TTC549 (cell line): ENCODE measurements around the gene HES2.
"Not testable (repeated sequence)": the region's sequence is repeated elsewhere in the genome, so short reads cannot be mapped to it uniquely, and the experiment has no call there.

Experiments used
- FAIRE-seq: peaks from 2 replicates; lab custom pipeline; 2012; peaks lifted over from hg19 to GRCh38; lab: Jason Lieb, UNC

The HES2 gene, protein sequence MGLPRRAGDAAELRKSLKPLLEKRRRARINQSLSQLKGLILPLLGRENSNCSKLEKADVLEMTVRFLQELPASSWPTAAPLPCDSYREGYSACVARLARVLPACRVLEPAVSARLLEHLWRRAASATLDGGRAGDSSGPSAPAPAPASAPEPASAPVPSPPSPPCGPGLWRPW

DNA sequence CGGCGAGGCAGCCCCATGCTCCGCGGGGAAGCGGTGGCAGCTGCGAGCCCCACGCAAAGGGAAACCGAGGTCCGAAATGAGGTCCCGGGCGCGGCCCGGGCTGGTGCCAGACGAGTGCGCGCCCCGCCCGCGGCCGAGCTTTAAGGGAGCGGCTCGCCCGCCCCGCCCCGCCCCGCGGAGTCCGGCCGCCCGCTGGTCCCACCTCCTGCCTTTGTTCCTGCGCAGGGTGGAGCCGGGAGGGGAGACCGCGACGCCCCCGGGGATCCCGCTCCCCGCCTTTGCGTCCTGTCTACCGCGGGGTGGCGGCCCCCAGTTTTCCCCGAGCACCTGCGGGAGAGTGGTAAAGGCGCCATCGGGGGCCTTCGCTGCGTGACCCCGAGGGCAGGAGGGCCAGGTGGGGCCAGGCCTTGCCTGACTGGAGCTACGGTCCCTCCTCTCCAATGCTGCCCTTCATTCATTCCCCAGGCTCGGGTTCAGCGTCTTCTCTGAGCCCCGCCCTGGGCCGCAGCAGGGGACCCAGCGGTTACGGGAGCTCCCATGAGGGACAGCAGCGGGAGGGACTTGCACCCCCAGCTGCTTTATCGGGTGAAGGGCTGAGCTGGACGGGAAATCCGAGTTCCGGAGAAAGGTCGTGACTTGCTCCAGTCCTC, at the start of gene HES2:
Gene HES2 (minus strand): TSS at position 116 of the 650 bp plus-strand sequence. CDS start 99 bp downstream, at position 17.
- FAIRE-seq = no peak

DNA sequence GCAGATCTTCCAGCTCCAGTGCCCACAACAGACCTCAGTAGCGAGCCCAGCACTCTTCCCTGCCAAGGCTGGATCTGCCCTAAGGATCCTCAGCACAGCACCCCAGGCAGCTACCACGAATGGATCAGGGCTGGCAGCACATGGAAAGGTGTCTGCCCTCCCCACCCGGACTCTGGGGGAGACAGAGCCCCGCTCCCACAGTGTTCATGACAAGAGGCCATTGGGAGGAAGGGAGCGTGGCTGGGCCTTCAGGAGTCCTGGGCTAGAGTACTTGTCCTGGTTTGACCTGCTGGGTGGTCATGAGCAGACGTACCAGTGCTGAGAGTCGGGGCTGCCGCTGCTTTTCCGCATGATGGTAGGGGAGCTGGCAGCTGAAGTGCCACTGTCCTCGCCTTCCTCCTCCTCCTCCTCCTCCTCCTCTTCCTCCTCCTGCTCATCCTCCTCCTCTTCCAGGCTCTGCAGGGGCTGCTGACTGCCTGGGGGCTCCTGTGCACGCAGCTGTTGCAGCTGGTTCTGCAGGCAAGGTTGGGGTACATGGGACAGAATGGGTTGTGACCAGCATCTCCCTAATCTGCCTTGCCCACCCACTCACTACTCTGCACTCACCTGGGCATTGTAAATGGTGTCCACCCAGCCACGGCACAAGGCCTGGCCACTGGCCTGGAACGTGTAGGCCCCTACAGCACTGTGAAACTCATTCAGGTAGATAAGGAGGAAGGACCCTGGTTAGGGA, 49.2 kb upstream of the HES2 start:
- no peak for FAIRE-seq

DNA sequence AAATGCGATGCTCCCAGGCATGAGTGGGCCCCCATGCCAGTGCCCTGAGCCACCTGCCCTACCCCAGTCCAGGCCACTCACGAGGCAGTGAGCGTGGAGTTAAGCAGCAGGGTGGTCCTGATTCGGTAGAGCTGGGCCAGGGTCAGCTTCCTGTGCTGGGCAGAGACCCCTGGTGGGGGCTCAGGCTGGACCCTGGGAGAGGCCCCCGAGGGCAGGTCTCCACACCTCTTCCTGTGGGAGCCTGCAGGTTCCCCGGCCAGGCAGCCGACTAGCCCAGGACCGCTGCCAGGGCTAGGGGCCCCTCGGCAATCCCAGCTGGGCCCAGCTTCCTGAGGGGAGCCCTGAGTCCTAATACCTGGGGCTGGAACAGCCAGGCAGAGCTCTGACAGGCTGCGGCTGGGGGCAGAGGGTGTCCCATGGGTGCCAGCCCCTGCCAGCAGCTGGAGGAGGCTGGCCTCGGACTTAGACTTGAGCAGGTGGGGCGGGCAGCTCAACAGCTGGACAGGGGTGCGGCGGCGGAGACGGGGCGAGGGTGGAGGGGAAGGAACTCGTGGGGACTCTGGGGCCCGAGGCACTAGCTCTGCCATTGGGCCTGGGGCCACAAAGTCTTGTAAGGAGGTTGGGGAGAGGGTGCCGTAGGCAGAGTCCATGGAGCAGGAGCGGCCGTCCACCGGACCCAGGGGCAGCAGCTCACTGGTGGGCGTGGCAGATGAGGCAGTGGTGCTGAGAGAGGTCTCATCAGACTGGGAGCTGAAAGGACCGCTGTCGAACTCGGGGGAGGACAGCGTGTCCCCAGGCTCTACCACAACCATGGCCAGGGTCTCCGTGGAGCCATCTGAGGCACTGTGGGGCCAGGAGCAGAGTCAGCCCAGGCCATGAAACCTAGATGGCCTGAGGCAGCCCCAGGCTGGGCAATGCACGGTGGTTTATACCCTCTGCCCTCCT, 48.3 kb upstream of the HES2 start:
- no peak for FAIRE-seq

GRCh38 chr1:6467224-6467623, 47.5 kb upstream of the HES2 start:
- no peak for FAIRE-seq

DNA sequence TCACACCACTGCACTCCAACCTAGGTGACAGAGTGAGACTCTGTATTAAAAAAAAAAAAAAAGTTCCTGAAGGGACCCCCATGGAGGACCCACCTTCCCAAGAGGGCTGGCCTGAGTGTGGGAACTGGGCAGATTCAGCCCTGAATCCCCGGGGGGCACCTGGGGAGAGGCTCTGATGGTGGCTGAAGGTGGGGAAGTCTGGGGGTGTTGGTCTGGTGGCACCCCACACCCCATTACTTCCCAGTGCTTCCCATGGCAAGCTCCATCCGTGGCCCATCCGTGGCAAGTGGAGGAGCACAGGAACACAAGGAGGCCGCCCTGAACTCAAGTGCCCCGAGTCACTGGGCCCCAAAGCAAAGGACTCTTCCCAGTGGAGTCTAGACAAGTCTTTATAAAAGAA, 47.0 kb upstream of the HES2 start:
- no peak for FAIRE-seq

GRCh38 chr1:6466023-6466422, 46.3 kb upstream of the HES2 start, which contains the start of gene TNFRSF25:
TNFRSF25 (minus strand) TSS chr1:6466173; CDS start chr1:6466107, 66 bp downstream.
- FAIRE-seq = no peak

- FAIRE-seq = no peak
Measured at GRCh38 chr1:6465461-6466005, 45.8 kb upstream of the HES2 start.

DNA sequence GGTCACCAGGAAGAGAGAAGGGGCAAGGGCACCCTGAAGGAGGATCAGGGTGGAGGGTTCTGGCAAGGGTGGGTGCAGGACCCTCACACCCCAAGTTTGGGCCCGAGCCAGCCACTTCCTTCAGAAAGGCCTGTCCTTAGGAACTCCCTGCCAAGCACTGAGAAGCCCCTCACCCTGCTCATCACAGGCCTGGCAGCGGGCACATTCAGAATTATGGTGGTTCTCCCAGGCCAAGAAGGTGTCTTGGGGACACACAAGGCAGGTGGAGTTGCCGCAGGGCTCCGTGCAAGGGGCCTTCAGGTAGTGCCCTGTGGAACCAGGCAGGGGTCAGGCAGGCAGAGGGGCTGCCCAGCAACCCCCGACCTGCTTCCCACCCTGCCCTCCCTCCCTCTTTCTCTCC, 45.2 kb upstream of the HES2 start:
- FAIRE-seq = no peak

DNA sequence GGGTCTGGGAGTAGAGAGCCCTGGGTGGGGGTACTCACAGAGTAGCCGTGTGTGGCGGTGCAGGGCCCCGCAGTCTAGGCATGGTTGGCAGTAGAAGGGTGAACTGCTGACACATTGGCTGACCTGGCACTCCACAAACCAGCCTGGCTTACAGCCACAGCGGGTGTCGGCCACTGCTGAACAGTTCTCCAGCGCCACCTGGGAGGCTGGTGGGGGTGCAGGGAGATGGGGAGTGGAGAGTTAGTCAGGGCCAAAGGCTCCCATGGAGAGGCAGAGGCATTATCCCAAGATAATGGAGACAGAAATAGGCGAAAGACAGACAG, 44.8 kb upstream of the HES2 start:
- no peak for FAIRE-seq

GRCh38 chr1:6463120-6463412, 43.3 kb upstream of the HES2 start:
- no peak for FAIRE-seq

DNA sequence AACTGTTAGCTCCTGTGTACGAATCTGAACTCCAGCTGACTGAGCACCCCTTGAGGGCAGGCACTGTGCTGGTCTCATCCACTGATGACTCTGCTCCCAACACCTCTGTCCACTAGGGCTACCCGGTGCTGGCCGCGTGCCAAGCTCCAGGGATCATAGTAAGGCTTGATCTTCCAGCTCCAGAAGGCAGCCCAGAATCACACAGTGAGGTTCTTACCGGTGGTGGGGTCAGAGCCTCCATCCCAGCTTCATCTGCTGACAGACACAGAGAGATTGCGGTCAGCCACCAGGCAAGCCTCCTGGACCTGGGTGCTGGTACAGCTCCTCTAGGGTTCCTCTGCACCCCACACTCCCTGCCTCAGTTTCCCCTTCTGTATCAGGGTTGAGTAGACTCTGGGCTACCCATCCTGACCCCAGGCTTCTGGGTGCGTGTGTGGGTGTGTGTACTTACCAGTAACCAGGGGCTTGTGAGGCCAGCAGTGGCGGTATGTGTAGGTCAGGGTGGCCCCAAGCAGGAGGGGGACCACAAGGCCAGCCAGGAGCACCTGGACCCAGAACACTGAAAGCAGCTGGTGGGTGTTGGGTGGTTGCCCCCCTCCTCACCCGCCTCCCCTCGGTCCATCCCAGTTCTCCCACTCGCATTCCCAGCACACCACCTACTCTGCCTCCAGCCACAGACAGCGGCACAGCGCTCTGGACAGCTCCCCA, 42.8 kb upstream of the HES2 start:
- no peak for FAIRE-seq

GRCh38 chr1:6461538-6462411, 42.1 kb upstream of the HES2 start:
- no peak for FAIRE-seq

DNA sequence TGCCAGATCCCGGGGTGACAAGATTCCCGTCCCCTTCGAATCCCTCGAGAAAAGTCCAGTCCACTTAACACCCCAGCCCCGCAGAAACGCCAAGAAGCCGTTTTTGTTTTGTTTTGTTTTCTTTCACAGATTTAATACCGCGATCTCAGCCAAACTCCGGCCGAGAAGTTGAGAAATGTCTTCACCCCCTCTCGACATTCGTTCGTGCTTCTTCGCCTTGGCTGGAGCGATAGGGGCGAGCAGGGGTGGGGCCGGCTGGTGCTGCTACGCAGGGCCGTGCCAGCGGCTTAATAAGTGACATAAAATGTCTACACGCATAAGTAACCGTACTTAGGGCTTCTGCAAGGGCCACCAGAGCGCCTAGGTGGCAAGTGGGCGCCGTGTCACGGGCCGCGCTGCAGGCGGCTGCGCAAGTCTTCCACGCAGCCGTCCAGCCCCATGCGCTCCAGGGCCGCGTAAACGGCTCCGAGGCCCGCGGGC, 41.4 kb upstream of the HES2 start:
- FAIRE-seq = no peak

DNA sequence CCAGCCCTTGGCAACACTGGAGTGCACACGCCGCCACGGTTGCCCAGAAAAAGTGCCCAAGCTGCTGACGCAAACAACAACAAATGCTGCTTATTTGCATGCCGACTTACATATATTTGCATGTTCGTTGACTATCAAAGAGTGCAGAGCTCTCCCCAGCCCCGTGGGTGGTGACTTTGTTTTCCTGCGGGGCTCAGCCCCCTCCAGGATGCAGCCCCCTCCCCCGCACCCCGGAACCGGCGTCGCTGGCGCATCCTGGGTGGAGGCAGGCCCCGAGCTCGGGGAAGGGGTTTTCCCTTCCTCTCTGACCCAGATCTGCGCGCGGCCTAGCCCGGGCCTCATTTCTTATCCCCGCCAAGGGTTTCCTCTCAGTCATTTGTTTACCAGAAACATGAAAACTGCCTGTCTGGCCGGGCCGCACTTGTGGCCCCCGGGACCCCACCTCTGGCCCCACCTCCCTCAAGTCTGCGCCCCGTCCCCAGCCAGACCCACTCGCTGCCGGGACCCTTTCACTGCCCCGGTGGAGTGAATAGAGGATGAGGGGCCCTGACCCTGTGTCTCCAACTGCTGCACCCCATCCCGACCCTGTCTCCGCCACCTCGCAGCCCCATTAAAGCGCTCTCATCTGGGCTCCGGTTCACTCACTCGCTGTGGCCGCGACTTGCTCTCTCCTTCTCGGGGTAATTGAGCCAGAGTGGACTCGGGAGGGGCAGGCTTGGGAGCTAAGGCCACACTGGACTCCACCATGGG, 40.8 kb upstream of the HES2 start:
- no peak for FAIRE-seq

GRCh38 chr1:6459850-6460265, 40.1 kb upstream of the HES2 start:
- no peak for FAIRE-seq

DNA sequence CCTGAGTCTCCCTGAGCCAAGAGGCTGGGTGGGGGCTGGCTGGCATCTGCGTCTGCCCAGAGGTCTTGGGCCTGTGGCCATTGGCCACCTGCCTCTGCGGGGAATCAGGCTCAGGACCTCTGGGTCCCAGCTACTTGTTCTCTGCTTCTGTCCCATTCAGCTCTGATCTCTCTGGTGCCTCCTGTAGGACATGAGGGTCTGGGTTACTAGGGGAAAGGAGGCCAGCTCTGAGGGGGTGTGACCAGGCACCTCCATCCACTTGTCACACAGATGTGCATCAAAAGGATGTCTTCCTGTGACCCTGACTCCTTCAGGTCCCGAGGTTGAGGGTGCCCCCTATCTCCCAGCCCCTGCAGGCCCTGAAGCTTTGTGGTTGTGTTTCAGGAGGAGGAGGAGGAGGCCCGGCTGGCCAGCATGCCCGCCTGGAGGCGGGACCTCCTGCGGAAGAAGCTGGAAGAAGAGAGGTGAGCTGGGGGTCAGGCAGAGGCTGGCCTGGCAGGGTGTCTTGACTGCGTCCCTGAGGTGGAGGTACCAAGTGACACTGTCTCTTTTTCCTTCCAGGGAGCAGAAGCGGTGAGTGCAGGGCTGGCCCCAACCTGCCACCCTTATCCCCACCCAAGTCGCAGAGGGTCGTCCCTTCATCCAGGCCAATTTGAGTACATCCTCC, 37.2 kb upstream of the HES2 start:
- FAIRE-seq = no peak

- not testable (repeated sequence) for FAIRE-seq
Measured at GRCh38 chr1:6455752-6456520, 36.2 kb upstream of the HES2 start.
